ENCODE measurements around the gene PARD3. TPM values are rescaled to one million over a fixed set of nuclear protein-coding genes. Genes with fewer than 3 reads are reported as not detected.

The PARD3 gene
- total RNA-seq, 1 donor from 2014 or later = 37.2 TPM

DNA sequence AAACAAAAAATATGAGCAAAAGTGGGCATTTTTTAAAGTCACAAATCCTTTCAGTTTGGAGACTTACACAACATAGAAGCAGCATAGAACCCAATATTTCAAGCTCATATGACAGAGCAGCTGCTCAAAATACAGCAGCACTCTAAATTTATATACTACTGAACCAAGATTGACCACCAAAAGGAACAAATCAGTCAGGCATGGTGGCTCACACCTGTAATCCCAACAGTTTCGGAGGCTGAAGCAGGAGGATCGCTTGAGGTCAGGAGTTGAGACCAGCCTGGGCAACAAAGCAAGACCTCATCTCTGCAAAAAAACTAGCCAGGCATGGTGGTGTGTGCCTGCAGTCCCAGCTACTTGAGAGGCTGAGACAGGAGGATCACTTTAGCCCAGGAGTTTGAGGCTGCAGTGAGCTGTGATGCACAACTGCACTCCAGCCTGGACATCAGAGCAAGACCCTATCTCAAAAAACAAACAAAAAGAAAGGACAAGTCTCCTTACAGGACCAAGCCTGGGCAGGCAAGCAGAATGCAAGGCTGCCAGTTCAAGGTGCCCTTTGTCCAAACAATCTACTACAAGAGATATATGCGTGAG lies 40.0 kb downstream of the PARD3 start:
- H3K9me3 Mint-ChIP-seq (ENCODE audit: unreplicated experiment) = no peaks in the 10 kb centered on the region
- TF ChIP-seq, protein P1, sequence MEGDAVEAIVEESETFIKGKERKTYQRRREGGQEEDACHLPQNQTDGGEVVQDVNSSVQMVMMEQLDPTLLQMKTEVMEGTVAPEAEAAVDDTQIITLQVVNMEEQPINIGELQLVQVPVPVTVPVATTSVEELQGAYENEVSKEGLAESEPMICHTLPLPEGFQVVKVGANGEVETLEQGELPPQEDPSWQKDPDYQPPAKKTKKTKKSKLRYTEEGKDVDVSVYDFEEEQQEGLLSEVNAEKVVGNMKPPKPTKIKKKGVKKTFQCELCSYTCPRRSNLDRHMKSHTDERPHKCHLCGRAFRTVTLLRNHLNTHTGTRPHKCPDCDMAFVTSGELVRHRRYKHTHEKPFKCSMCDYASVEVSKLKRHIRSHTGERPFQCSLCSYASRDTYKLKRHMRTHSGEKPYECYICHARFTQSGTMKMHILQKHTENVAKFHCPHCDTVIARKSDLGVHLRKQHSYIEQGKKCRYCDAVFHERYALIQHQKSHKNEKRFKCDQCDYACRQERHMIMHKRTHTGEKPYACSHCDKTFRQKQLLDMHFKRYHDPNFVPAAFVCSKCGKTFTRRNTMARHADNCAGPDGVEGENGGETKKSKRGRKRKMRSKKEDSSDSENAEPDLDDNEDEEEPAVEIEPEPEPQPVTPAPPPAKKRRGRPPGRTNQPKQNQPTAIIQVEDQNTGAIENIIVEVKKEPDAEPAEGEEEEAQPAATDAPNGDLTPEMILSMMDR (IDR thresholded peaks at IDR 0.05) = no peak
- no peaks in the 10 kb centered on the region for H3K27me3 Mint-ChIP-seq (ENCODE audit: unreplicated experiment)
- peaks cover 13% of the 10 kb centered on the region for H3K4me1 Mint-ChIP-seq (ENCODE audit: unreplicated experiment)
- peaks cover 2% of the 10 kb centered on the region for H3K36me3 Mint-ChIP-seq (ENCODE audit: unreplicated experiment)
- no peak for DNase-seq (ENCODE audit: extremely low spot score, unreplicated experiment)
- no peak overlapping the region for H3K4me3 Mint-ChIP-seq (ENCODE audit: unreplicated experiment)
- no peak overlapping the region for H3K27ac Mint-ChIP-seq (ENCODE audit: unreplicated experiment)

DNA sequence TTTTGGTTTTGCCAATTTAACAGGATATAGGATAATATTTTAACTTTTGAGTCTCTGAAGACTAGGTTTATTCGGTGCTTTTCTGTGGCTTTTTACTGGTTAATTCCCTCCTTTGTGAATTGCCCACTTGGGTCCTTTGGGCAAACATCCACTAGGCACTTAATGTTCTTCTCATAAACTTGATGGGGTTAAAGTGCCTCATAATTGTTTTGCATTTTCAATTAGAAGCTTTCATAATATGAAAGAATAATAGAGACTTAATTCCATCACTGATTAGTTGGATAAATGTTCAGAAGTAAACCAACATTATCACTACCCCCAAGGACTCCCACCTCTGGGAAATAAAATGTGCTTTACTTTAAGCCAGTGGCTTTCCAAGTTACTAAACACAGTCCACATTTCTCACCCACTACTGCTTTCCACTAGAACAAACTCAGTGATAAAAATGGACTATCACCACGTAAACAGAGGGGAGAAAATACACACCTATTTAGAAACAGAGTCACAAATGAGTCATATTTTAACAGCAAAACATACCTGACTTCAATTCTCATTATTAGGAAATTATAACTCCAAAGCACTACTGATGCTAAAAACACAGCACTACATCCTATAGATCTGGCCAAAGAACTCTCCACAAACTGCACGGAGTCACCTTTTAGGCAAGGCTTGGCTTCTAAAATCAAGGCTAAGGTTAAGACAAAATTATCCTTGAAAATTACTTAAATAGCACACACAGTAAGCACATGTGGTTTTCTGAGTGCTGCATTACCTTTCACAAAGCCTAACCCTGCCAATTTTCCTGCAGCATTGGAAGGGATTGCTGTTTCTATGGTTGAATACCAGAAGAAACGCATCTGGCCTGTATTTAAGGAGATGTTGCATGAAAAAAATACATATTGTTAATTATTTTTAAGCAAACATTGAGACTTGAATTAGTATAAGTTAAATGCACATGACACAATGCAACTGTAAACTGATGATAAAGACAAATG lies 41.2 kb downstream of the PARD3 start:
- Mint-ChIP-seq H3K4me1 (ENCODE audit: unreplicated experiment) (peaks cover 19% of the 10 kb centered on the region), H3K9me3 (ENCODE audit: unreplicated experiment) (no peaks in the 10 kb centered on the region), H3K36me3 (ENCODE audit: unreplicated experiment) (peaks cover 4% of the 10 kb centered on the region), H3K4me3 (ENCODE audit: unreplicated experiment) (no peak overlapping the region), H3K27me3 (ENCODE audit: unreplicated experiment) (no peaks in the 10 kb centered on the region), H3K27ac (ENCODE audit: unreplicated experiment) (no peak overlapping the region)
- TF ChIP-seq, protein P1 (IDR thresholded peaks at IDR 0.05) = no peak
- DNase-seq (ENCODE audit: extremely low spot score, unreplicated experiment) = no peak

DNA sequence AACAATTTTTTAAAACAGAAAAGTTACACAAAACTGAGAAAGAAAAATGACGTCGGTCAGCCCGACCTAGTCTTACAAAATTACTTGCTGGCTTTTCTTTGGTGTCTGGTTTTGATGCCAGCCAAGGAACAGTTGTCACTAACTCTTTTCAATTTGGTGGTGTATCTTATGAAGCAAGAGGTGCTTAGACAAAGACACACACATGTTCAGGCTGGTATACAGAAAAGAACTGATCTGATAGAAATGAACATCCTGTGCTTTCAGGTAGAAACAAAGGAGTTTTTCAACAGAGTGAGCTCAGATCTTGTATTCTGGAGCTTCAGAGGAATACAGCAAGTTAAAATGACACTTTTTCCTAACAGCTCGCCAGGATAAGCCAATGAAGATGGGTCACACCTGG lies 43.6 kb downstream of the PARD3 start:
- Mint-ChIP-seq H3K4me3 (ENCODE audit: unreplicated experiment) (no peak overlapping the region), H3K36me3 (ENCODE audit: unreplicated experiment) (peaks cover 2% of the 10 kb centered on the region), H3K4me1 (ENCODE audit: unreplicated experiment) (peaks cover 35% of the 10 kb centered on the region), H3K27ac (ENCODE audit: unreplicated experiment) (no peak overlapping the region), H3K27me3 (ENCODE audit: unreplicated experiment) (no peaks in the 10 kb centered on the region), H3K9me3 (ENCODE audit: unreplicated experiment) (no peaks in the 10 kb centered on the region)
- TF ChIP-seq, protein P1 (IDR thresholded peaks at IDR 0.05) = no peak
- DNase-seq (ENCODE audit: extremely low spot score, unreplicated experiment) = no peak

DNA sequence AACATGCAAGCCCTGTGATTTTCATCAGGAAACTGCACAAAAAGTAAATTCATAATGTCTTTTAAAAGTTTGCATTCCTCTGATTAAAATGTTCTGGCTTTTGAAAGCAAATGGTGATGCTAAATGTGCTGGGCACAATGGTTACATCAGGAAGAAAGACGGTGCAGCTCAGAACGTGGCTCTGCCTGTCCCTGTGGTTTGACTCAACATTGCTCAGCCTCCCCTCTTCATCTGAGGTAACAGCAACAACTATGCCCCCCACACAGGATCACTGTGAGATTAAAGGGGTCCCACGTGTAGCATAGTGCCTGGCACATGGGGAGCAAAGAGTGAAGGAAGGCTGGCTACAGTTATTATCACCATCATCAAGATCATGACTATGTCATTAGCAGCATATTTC lies 44.0 kb downstream of the PARD3 start:
- no peaks in the 10 kb centered on the region for H3K9me3 Mint-ChIP-seq (ENCODE audit: unreplicated experiment)
- peaks cover 35% of the 10 kb centered on the region for H3K4me1 Mint-ChIP-seq (ENCODE audit: unreplicated experiment)
- TF ChIP-seq, protein P1 (IDR thresholded peaks at IDR 0.05) = no peak
- H3K27ac Mint-ChIP-seq (ENCODE audit: unreplicated experiment) = no peak overlapping the region
- H3K36me3 Mint-ChIP-seq (ENCODE audit: unreplicated experiment) = peaks cover 2% of the 10 kb centered on the region
- no peak overlapping the region for H3K4me3 Mint-ChIP-seq (ENCODE audit: unreplicated experiment)
- DNase-seq (ENCODE audit: extremely low spot score, unreplicated experiment) = no peak
- H3K27me3 Mint-ChIP-seq (ENCODE audit: unreplicated experiment) = no peaks in the 10 kb centered on the region

DNA sequence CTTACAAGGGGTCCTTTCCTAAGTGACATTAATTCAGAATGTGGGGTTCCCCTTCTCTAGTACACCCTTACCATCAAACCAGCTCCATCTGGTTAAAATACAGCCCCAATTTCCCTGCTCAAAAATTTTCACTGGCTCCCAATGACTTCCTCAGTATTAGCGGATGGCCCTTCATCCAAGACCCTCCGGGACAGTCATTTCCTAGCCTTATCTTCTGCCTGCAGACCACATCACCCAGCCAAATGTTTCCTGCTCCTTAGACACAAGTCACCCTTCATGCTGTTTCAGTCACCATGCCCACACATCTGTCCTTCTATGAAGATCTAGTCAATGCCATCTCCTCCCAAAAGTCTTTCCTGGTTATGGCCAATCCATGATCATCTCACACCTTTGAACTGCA lies 45.2 kb downstream of the PARD3 start:
- Mint-ChIP-seq H3K27ac (ENCODE audit: unreplicated experiment) (no peak overlapping the region), H3K4me3 (ENCODE audit: unreplicated experiment) (no peak overlapping the region), H3K9me3 (ENCODE audit: unreplicated experiment) (no peaks in the 10 kb centered on the region), H3K27me3 (ENCODE audit: unreplicated experiment) (no peaks in the 10 kb centered on the region), H3K36me3 (ENCODE audit: unreplicated experiment) (peaks cover 2% of the 10 kb centered on the region), H3K4me1 (ENCODE audit: unreplicated experiment) (peaks cover 42% of the 10 kb centered on the region)
- TF ChIP-seq, protein P1 (IDR thresholded peaks at IDR 0.05) = no peak
- no peak for DNase-seq (ENCODE audit: extremely low spot score, unreplicated experiment)
